AG04450 (cell line): ENCODE data around the gene PTGER4. TPM values are rescaled to one million over a fixed set of nuclear protein-coding genes. Genes with fewer than 3 reads are reported as not detected.

Source experiments
- CTCF ChIA-PET: fragments of 300-600, 350-600 bp; formaldehyde crosslinking; extraction: SDS; loops from one replicate; lab custom pipeline; 2022; ENCODE audit warnings: antibody characterized with exemption, inconsistent platforms; lab: Charles Lee
- POLR2A ChIA-PET: fragments of 350-600 bp; formaldehyde crosslinking; extraction: SDS; loops from one replicate; lab custom pipeline; 2021; ENCODE audit warnings: antibody characterized with exemption, inconsistent platforms; lab: Yijun Ruan, JAX
- DNase-seq: peaks from one replicate; pipeline ENCODE4 v3.0.0-alpha.2; 2011; ENCODE audit warnings: low read depth, low spot score
- H3K27ac ChIP-seq: one replicate; pipeline ENCODE4 v1.5.1; 2012; ENCODE audit warnings: low read depth, low read length, control low read depth
- H3K27me3 ChIP-seq: one replicate; pipeline ENCODE4 v1.6.0; 2012; ENCODE audit warnings: low read length; ENCODE audit not compliant: control insufficient read depth, insufficient read depth
- H3K4me3 ChIP-seq: 2 replicates; pipeline ENCODE4 v1.5.1; 2011; ENCODE audit warnings: mild to moderate bottlenecking, low read depth, low read length, control low read depth
- H3K9me3 ChIP-seq: 2 replicates; pipeline ENCODE4 v1.5.1; 2012; ENCODE audit warnings: low read length; ENCODE audit not compliant: control insufficient read depth, insufficient read depth
- CTCF ChIP-seq: IDR thresholded peaks from 2 replicates; pipeline ENCODE4 v1.5.1; 2011; ENCODE audit warnings: low read depth, low read length, control low read depth, inconsistent platforms
- polyA plus RNA-seq: library from polyadenylated mRNA; depleted of rRNA; stranded (reverse); fragments of >200 nt; gene quantifications from 2 replicates; pipeline ENCODE4 v1.2.3, GENCODE V29; 2011

Gene PTGER4
- polyA plus RNA-seq, 1 experiment = 6.2 TPM

GRCh38 chr5:40677456-40677855, 2.3 kb upstream of the PTGER4 start:
- no peak overlapping the region for H3K4me3 ChIP-seq
- ChIA-PET CTCF (interaction anchor here (0.8 to 1.2 kb wide), 2 partner anchors 11 to 1099 kb away, joined by 5 to 9 read pairs; no protein-coding TSS in a partner anchor), POLR2A (interaction anchor here (1.0 kb wide), 1 partner anchor 202 kb away, joined by 3 read pairs; no protein-coding TSS in a partner anchor)
- no peaks in the 10 kb centered on the region; the same call in 1 of the 2 replicates for H3K9me3 ChIP-seq
- DNase-seq = no peak
- no peak overlapping the region for H3K27ac ChIP-seq
- TF ChIP-seq CTCF = no peak
- H3K27me3 ChIP-seq = no peaks in the 10 kb centered on the region

GRCh38 chr5:40678026-40678425, 1.7 kb upstream of the PTGER4 start:
- ChIA-PET CTCF (interaction anchor here (0.8 to 1.2 kb wide), 2 partner anchors 11 to 1099 kb away, joined by 5 to 9 read pairs; no protein-coding TSS in a partner anchor), POLR2A (interaction anchor here (1.0 kb wide), 1 partner anchor 202 kb away, joined by 3 read pairs; no protein-coding TSS in a partner anchor)
- peak overlapping the region; percentile 75 for H3K4me3 ChIP-seq
- no peak for DNase-seq
- no peaks in the 10 kb centered on the region for H3K27me3 ChIP-seq
- no peak for TF ChIP-seq CTCF
- H3K27ac ChIP-seq = no peak overlapping the region
- no peaks in the 10 kb centered on the region; the same call in 1 of the 2 replicates for H3K9me3 ChIP-seq

GRCh38 chr5:40678460-40679147, 1.1 kb upstream of the PTGER4 start:
- ChIA-PET POLR2A (interaction anchor here (0.7 to 1.1 kb wide), 2 partner anchors 108 to 295 kb away, joined by 3 read pairs; no protein-coding TSS in a partner anchor), CTCF (no interaction called here)
- no peaks in the 10 kb centered on the region; the same call in 1 of the 2 replicates for H3K9me3 ChIP-seq
- H3K4me3 ChIP-seq = peak overlapping the region; percentile 75
- no peaks in the 10 kb centered on the region for H3K27me3 ChIP-seq
- H3K27ac ChIP-seq = peak overlapping the region; percentile 93
- DNase-seq = no peak
- TF ChIP-seq CTCF = no peak

- ChIA-PET POLR2A (interaction anchor here (0.6 to 1.3 kb wide), 8 partner anchors 109 to 731 kb away, joined by 3 to 6 read pairs (median 3); no protein-coding TSS in a partner anchor), CTCF (interaction anchor here (1.3 kb wide), 1 partner anchor 1101 kb away, joined by 3 read pairs; no protein-coding TSS in a partner anchor)
- peak overlapping the region; percentile 77 for H3K4me3 ChIP-seq
- H3K27ac ChIP-seq = peak overlapping the region; percentile 93
- no peak for TF ChIP-seq CTCF
- no peaks in the 10 kb centered on the region for H3K27me3 ChIP-seq
- DNase-seq = peak; percentile 65
- H3K9me3 ChIP-seq = no peaks in the 10 kb centered on the region; the same call in 1 of the 2 replicates
Observed at GRCh38 chr5:40679148-40679912, 385 bp upstream of the PTGER4 start.
